Prostate gland (tissue), 2 donors: ENCODE measurements around the gene SAFB.

Source experiments
- CTCF ChIP-seq, 4 experiments: fragments of 200-600 bp in 2 of 4; fragments of 450-650 bp in 2 of 4; sonication (generic) in 2 of 4; IDR thresholded peaks; 1 replicate in 3 of 4; 2 replicates in 1 of 4; pipeline ENCODE4 v1.5.1; 2016 to 2019; ENCODE audit warnings: antibody characterized with exemption in 4 of 4, mild to moderate bottlenecking in 2 of 4, moderate library complexity in 2 of 4
- POLR2A ChIP-seq: fragments of 450-650 bp; IDR thresholded peaks from one replicate; pipeline ENCODE4 v1.6.1; 2016; ENCODE audit warnings: antibody characterized with exemption, mild to moderate bottlenecking
- POLR2AphosphoS5 ChIP-seq: sonication (generic); formaldehyde crosslinking; IDR thresholded peaks from one replicate; pipeline ENCODE4 v1.6.1; 2017; ENCODE audit warnings: antibody characterized with exemption

- TF ChIP-seq CTCF (IDR thresholded peaks at IDR 0.05) (no peak), POLR2A (no peak), POLR2AphosphoS5 (no peak)
Observed at GRCh38 chr19:5717215-5717935, 94.5 kb downstream of the SAFB start.
